T-helper 1 cell treated with Interleukin-12 subunit alpha and Interleukin-12 subunit beta and Interleukin-4 antibody, amounts not matched to agents 30 μg/mL and 1 μg/mL, for 36 hours (primary cell): ENCODE data around the gene IKZF1.
A peak's percentile ranks its signal among the peaks of the same experiment; 100 is the strongest.
"Not testable (repeated sequence)": the region's sequence is repeated elsewhere in the genome, so short reads cannot be mapped to it uniquely, and the experiment has no call there.

Experiments used
- H3K27ac Mint-ChIP-seq: one replicate; pipeline ENCODE4 v1.8.0; 2021; ENCODE audit warnings: mild to moderate bottlenecking, mixed read lengths
- H3K27me3 Mint-ChIP-seq: one replicate; pipeline ENCODE4 v1.8.0; 2021; ENCODE audit warnings: low read depth, mixed read lengths
- H3K36me3 Mint-ChIP-seq: one replicate; pipeline ENCODE4 v1.8.0; 2021; ENCODE audit warnings: low read depth, mixed read lengths
- H3K4me1 Mint-ChIP-seq: one replicate; pipeline ENCODE4 v1.8.0; 2021; ENCODE audit warnings: low read depth, mixed read lengths
- H3K4me3 Mint-ChIP-seq: one replicate; pipeline ENCODE4 v1.8.0; 2021; ENCODE audit warnings: mild to moderate bottlenecking, moderate library complexity, mixed read lengths
- H3K9me3 Mint-ChIP-seq: one replicate; pipeline ENCODE4 v1.8.0; 2021; ENCODE audit warnings: mixed read lengths

Gene IKZF1

GRCh38 chr7:50329775-50330174, 25.3 kb downstream of the IKZF1 start:
- Mint-ChIP-seq H3K36me3 (peaks cover 63% of the 10 kb centered on the region), H3K27me3 (no peaks in the 10 kb centered on the region), H3K4me1 (peaks cover 63% of the 10 kb centered on the region), H3K9me3 (no peaks in the 10 kb centered on the region), H3K27ac (no peak overlapping the region), H3K4me3 (no peak overlapping the region)

- Mint-ChIP-seq H3K4me1 (peaks cover 62% of the 10 kb centered on the region), H3K27me3 (no peaks in the 10 kb centered on the region), H3K27ac (no peak overlapping the region), H3K9me3 (no peaks in the 10 kb centered on the region), H3K4me3 (no peak overlapping the region), H3K36me3 (peaks cover 59% of the 10 kb centered on the region)
Measured at GRCh38 chr7:50330254-50330653, 25.7 kb downstream of the IKZF1 start.

GRCh38 chr7:50330696-50331095, 26.2 kb downstream of the IKZF1 start:
- Mint-ChIP-seq H3K27me3 (no peaks in the 10 kb centered on the region), H3K4me1 (peaks cover 61% of the 10 kb centered on the region), H3K36me3 (peaks cover 58% of the 10 kb centered on the region), H3K4me3 (no peak overlapping the region), H3K9me3 (no peaks in the 10 kb centered on the region), H3K27ac (no peak overlapping the region)

GRCh38 chr7:50331564-50332208, 27.2 kb downstream of the IKZF1 start:
- Mint-ChIP-seq H3K27ac (no peak overlapping the region), H3K27me3 (no peaks in the 10 kb centered on the region), H3K9me3 (no peaks in the 10 kb centered on the region), H3K4me3 (no peak overlapping the region), H3K36me3 (peaks cover 53% of the 10 kb centered on the region), H3K4me1 (peaks cover 52% of the 10 kb centered on the region)

- Mint-ChIP-seq H3K27me3 (no peaks in the 10 kb centered on the region), H3K36me3 (peaks cover 55% of the 10 kb centered on the region), H3K9me3 (no peaks in the 10 kb centered on the region), H3K4me3 (no peak overlapping the region), H3K4me1 (peaks cover 45% of the 10 kb centered on the region), H3K27ac (no peak overlapping the region)
Measured at GRCh38 chr7:50332241-50333165, 28.0 kb downstream of the IKZF1 start.

GRCh38 chr7:50333221-50333651, 28.7 kb downstream of the IKZF1 start:
- Mint-ChIP-seq H3K9me3 (no peaks in the 10 kb centered on the region), H3K4me1 (peaks cover 38% of the 10 kb centered on the region), H3K27ac (no peak overlapping the region), H3K36me3 (peaks cover 52% of the 10 kb centered on the region), H3K4me3 (no peak overlapping the region), H3K27me3 (no peaks in the 10 kb centered on the region)

GRCh38 chr7:50334341-50334994, 30.0 kb downstream of the IKZF1 start:
- Mint-ChIP-seq H3K4me1 (peaks cover 33% of the 10 kb centered on the region), H3K9me3 (no peaks in the 10 kb centered on the region), H3K36me3 (peaks cover 53% of the 10 kb centered on the region), H3K4me3 (no peak overlapping the region), H3K27me3 (no peaks in the 10 kb centered on the region), H3K27ac (no peak overlapping the region)

- H3K36me3 Mint-ChIP-seq, result peaks cover 52% of the 10 kb centered on the region
- peaks cover 33% of the 10 kb centered on the region for H3K4me1 Mint-ChIP-seq
- H3K4me3 Mint-ChIP-seq, result no peak overlapping the region
- no peaks in the 10 kb centered on the region for H3K9me3 Mint-ChIP-seq
- no peak overlapping the region for H3K27ac Mint-ChIP-seq
- H3K27me3 Mint-ChIP-seq, result no peaks in the 10 kb centered on the region
Measured at GRCh38 chr7:50335230-50335794, 30.8 kb downstream of the IKZF1 start.

- Mint-ChIP-seq H3K9me3 (no peaks in the 10 kb centered on the region), H3K4me1 (peaks cover 31% of the 10 kb centered on the region), H3K27ac (no peak overlapping the region), H3K36me3 (peaks cover 44% of the 10 kb centered on the region), H3K27me3 (no peaks in the 10 kb centered on the region), H3K4me3 (no peak overlapping the region)
Measured at GRCh38 chr7:50335795-50336754, 31.6 kb downstream of the IKZF1 start.

- Mint-ChIP-seq H3K9me3 (no peaks in the 10 kb centered on the region), H3K27me3 (no peaks in the 10 kb centered on the region), H3K27ac (no peak overlapping the region), H3K4me1 (peaks cover 31% of the 10 kb centered on the region), H3K36me3 (peaks cover 38% of the 10 kb centered on the region), H3K4me3 (no peak overlapping the region)
Measured at GRCh38 chr7:50336894-50337703, 32.6 kb downstream of the IKZF1 start.

- not testable (repeated sequence) for H3K27ac Mint-ChIP-seq, H3K27me3 Mint-ChIP-seq, H3K4me3 Mint-ChIP-seq, H3K9me3 Mint-ChIP-seq
- peaks cover 52% of the 10 kb centered on the region for H3K36me3 Mint-ChIP-seq
- H3K4me1 Mint-ChIP-seq, result peaks cover 45% of the 10 kb centered on the region
Measured at GRCh38 chr7:50339472-50339871, 35.0 kb downstream of the IKZF1 start.

GRCh38 chr7:50339990-50340500, 35.5 kb downstream of the IKZF1 start:
- H3K4me3 Mint-ChIP-seq, result no peak overlapping the region
- peaks cover 55% of the 10 kb centered on the region for H3K36me3 Mint-ChIP-seq
- H3K27ac Mint-ChIP-seq, result no peak overlapping the region
- no peaks in the 10 kb centered on the region for H3K9me3 Mint-ChIP-seq
- H3K4me1 Mint-ChIP-seq, result peaks cover 47% of the 10 kb centered on the region
- no peaks in the 10 kb centered on the region for H3K27me3 Mint-ChIP-seq

GRCh38 chr7:50341724-50342123, 37.2 kb downstream of the IKZF1 start:
- Mint-ChIP-seq H3K4me3 (peak overlapping the region; percentile 85), H3K27ac (no peak overlapping the region), H3K36me3 (peaks cover 66% of the 10 kb centered on the region), H3K4me1 (peaks cover 64% of the 10 kb centered on the region), H3K9me3 (no peaks in the 10 kb centered on the region), H3K27me3 (no peaks in the 10 kb centered on the region)
